Caco-2 (cell line): ENCODE measurements around the gene CHST3. TPM values are rescaled to one million over a fixed set of nuclear protein-coding genes. Genes with fewer than 3 reads are reported as not detected.

Experiments used
- BruUV-seq: library from RNA; stranded (reverse); fragments of 400-500 nt; replicated peaks from 2 replicates; lab custom pipeline; 2021; lab: Mats Ljungman, UMichigan
- CTCF ChIA-PET: fragments of 300-600 bp; sonication (Branson Sonifier 250); formaldehyde crosslinking; loops from one replicate; lab custom pipeline; 2022; ENCODE audit warnings: antibody characterized with exemption; lab: Charles Lee
- POLR2A ChIA-PET: fragments of 300-600 bp; sonication (Branson Sonifier 250); formaldehyde crosslinking; loops from one replicate; lab custom pipeline; 2022; ENCODE audit warnings: antibody characterized with exemption; lab: Charles Lee
- DNase-seq, 2 experiments: peaks; one replicate each; pipeline versions ENCODE4 v3.0.0 to v3.0.0-alpha.2; 2020 to 2022
- H3K27me3 ChIP-seq: replicated peaks from 2 replicates; pipeline ENCODE4 v1.6.0; 2011; ENCODE audit warnings: low read length; ENCODE audit not compliant: control insufficient read depth, insufficient read depth
- H3K36me3 ChIP-seq: 2 replicates; pipeline ENCODE4 v1.5.1; 2011; ENCODE audit warnings: low read length; ENCODE audit not compliant: control insufficient read depth, insufficient read depth
- H3K4me1 ChIP-seq: fragments of 250-450 bp; sonication (Bioruptor Pico); 2 replicates; pipeline ENCODE4 v1.5.1; 2020; ENCODE audit warnings: mild to moderate bottlenecking
- H3K4me3 ChIP-seq: 2 replicates; pipeline ENCODE4 v1.5.1; 2011; ENCODE audit warnings: low read depth, mild to moderate bottlenecking, control low read depth, low read length
- H3K9me3 ChIP-seq: fragments of 250-450 bp; sonication (Bioruptor Pico); 2 replicates; pipeline ENCODE4 v1.5.1; 2020; ENCODE audit warnings: mild to moderate bottlenecking, moderate library complexity
- H3K27ac Mint-ChIP-seq: one replicate; pipeline ENCODE4 v1.8.0; 2022; ENCODE audit warnings: mixed read lengths; ENCODE audit not compliant: unreplicated experiment
- H3K27me3 Mint-ChIP-seq: one replicate; pipeline ENCODE4 v1.8.0; 2022; ENCODE audit warnings: mixed read lengths; ENCODE audit not compliant: insufficient read depth, unreplicated experiment
- H3K36me3 Mint-ChIP-seq: one replicate; pipeline ENCODE4 v1.8.0; 2022; ENCODE audit warnings: mild to moderate bottlenecking, mixed read lengths; ENCODE audit not compliant: insufficient read depth, unreplicated experiment
- H3K4me1 Mint-ChIP-seq: one replicate; pipeline ENCODE4 v1.8.0; 2022; ENCODE audit warnings: low read depth, mixed read lengths; ENCODE audit not compliant: unreplicated experiment
- H3K4me3 Mint-ChIP-seq: one replicate; pipeline ENCODE4 v1.8.0; 2022; ENCODE audit warnings: mild to moderate bottlenecking, moderate library complexity, mixed read lengths; ENCODE audit not compliant: unreplicated experiment
- H3K9me3 Mint-ChIP-seq: one replicate; pipeline ENCODE4 v1.8.0; 2022; ENCODE audit warnings: mixed read lengths; ENCODE audit not compliant: unreplicated experiment
- CTCF ChIP-seq, 2 experiments: fragments of 200-600 bp in 1 of 2; IDR thresholded peaks; 1 replicate in 1 of 2; 2 replicates in 1 of 2; pipeline versions ENCODE4 v1.5.1 to v1.8.0; 2011 to 2022; ENCODE audit warnings: antibody characterized with exemption in 1 of 2, control low read depth in 1 of 2, inconsistent platforms in 1 of 2, low read depth in 1 of 2, low read length in 1 of 2, mild to moderate bottlenecking in 1 of 2, moderate library complexity in 1 of 2; ENCODE audit not compliant: insufficient read depth in 1 of 2, severe bottlenecking in 1 of 2, unreplicated experiment in 1 of 2
- intact Hi-C: fragments of 100-400 bp; cut with micrococcal nuclease; formaldehyde crosslinking; loops from one replicate; pipeline ENCODE4 v1.10.0; 2022; ENCODE audit not compliant: unreplicated experiment
- total RNA-seq: library from RNA; stranded (reverse); gene quantifications from 2 replicates; pipeline ENCODE4 v1.2.3, GENCODE V29; 2022

CHST3 gene
- total RNA-seq, 1 experiment from 2014 or later = 46.0 TPM

DNA sequence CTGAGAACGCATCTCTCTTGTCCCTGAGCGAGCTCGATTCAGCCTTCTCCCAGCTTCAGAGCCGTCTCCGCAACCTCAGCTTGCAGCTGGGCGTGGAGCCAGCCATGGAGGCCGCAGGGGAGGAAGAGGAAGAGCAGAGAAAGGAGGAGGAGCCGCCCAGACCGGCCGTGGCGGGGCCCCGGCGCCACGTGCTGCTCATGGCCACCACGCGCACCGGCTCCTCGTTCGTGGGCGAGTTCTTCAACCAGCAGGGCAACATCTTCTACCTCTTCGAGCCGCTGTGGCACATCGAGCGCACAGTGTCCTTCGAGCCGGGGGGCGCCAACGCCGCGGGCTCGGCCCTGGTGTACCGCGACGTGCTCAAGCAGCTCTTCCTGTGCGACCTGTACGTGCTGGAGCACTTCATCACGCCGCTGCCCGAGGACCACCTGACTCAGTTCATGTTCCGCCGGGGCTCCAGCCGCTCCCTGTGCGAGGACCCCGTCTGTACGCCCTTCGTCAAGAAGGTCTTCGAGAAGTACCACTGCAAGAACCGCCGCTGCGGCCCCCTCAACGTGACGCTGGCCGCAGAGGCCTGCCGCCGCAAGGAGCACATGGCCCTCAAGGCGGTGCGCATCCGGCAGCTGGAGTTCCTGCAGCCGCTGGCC lies 43.2 kb downstream of the CHST3 start:
- ChIA-PET POLR2A (interaction anchor here (0.6 kb wide), 1 partner anchor 101 kb away, joined by 12 read pairs; no protein-coding TSS in a partner anchor), CTCF (interaction anchor here (1.4 kb wide), 1 partner anchor 111 kb away, joined by 3 read pairs; no protein-coding TSS in a partner anchor)
- H3K4me1 Mint-ChIP-seq = no peaks in the 10 kb centered on the region
- no peak for DNase-seq
- H3K27me3 ChIP-seq = no peaks in the 10 kb centered on the region
- intact Hi-C loops = no loop called here
- no TSS peak for BruUV-seq
- H3K36me3 Mint-ChIP-seq = peaks cover 48% of the 10 kb centered on the region
- H3K9me3 ChIP-seq = no peaks in the 10 kb centered on the region
- H3K4me3 Mint-ChIP-seq = no peak overlapping the region
- no peak for TF ChIP-seq CTCF (IDR thresholded peaks at IDR 0.05; ENCODE audit: insufficient read depth in 1 of 2, low read depth in 1 of 2, low read length in 1 of 2, severe bottlenecking in 1 of 2, unreplicated experiment in 1 of 2)
- H3K4me3 ChIP-seq = no peak overlapping the region
- no peaks in the 10 kb centered on the region for H3K27me3 Mint-ChIP-seq
- H3K4me1 ChIP-seq = peaks cover 11% of the 10 kb centered on the region; the same call in 1 of the 2 replicates
- H3K27ac Mint-ChIP-seq = no peak overlapping the region
- H3K36me3 ChIP-seq = peaks cover 9% of the 10 kb centered on the region
- H3K9me3 Mint-ChIP-seq = no peaks in the 10 kb centered on the region

DNA sequence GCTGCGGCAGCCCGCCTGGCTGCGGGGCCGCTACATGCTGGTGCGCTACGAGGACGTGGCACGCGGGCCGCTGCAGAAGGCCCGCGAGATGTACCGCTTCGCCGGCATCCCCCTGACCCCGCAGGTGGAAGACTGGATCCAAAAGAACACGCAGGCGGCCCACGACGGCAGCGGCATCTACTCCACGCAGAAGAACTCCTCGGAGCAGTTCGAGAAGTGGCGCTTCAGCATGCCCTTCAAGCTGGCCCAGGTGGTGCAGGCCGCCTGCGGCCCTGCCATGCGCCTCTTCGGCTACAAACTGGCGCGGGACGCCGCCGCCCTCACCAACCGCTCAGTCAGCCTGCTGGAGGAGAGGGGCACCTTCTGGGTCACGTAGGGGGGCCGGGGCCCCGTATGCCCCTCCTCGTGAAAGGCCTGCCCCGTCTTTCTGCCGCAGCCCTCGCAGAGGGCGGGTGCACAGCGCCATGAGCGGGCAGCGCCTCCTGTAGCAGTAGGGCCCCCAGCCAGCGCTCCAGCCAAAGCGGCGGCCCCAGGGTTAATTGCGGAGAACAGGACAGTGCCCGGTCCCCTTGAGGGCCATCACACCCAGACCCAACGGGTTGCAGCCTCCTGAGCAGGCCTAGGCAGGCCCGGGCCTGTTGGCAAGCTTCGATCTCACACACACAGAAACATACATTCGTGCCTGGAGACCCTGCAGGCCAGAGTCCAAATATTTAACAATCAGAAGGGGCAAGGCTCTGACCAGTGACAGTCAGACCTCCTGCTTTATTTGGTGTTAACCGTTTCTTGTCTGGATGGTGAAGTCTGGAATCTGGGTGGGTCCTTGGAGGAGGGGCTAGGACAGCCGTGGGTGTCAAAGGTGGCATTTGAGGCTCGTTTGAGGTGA lies 44.1 kb downstream of the CHST3 start:
- H3K4me1 Mint-ChIP-seq = no peaks in the 10 kb centered on the region
- H3K36me3 Mint-ChIP-seq = peaks cover 51% of the 10 kb centered on the region
- Histone ChIP-seq H3K9me3 (no peaks in the 10 kb centered on the region), H3K36me3 (peaks cover 8% of the 10 kb centered on the region), H3K27me3 (no peaks in the 10 kb centered on the region), H3K4me3 (no peak overlapping the region), H3K4me1 (peaks cover 11% of the 10 kb centered on the region; the same call in 1 of the 2 replicates)
- ChIA-PET POLR2A (interaction anchor here (0.6 kb wide), 1 partner anchor 14 kb away, joined by 3 read pairs; no protein-coding TSS in a partner anchor), CTCF (interaction anchor here (0.9 kb wide), 1 partner anchor 40 kb away, joined by 3 read pairs; no protein-coding TSS in a partner anchor)
- peak; percentile 33 to 68 for DNase-seq
- no peak for TF ChIP-seq CTCF (IDR thresholded peaks at IDR 0.05; ENCODE audit: insufficient read depth in 1 of 2, low read depth in 1 of 2, low read length in 1 of 2, severe bottlenecking in 1 of 2, unreplicated experiment in 1 of 2)
- intact Hi-C loops = no loop called here
- no peaks in the 10 kb centered on the region for H3K9me3 Mint-ChIP-seq
- peak overlapping the region; percentile 81 for H3K27ac Mint-ChIP-seq
- no peak overlapping the region for H3K4me3 Mint-ChIP-seq
- BruUV-seq = no TSS peak
- no peaks in the 10 kb centered on the region for H3K27me3 Mint-ChIP-seq

DNA sequence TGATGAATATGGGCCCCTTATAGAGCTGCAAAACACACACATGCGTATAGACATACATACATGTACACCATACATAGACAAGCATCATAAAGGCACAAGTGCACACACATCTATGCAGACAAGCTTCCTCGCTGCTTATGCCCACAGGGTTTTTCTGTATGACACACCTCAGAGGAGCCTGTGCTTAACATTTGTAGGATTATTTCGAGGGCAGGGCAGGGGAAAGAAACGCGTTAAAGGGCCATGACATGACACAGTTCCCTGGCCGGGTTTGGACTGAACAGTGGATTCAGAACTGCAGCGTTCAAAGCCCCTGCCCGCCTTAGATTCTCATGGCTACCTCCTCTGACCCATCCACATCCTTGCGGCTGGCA lies 44.8 kb downstream of the CHST3 start:
- Mint-ChIP-seq H3K36me3 (peaks cover 51% of the 10 kb centered on the region), H3K9me3 (no peaks in the 10 kb centered on the region), H3K4me3 (no peak overlapping the region), H3K27ac (peak overlapping the region; percentile 81), H3K4me1 (no peaks in the 10 kb centered on the region), H3K27me3 (no peaks in the 10 kb centered on the region)
- peaks cover 8% of the 10 kb centered on the region for H3K36me3 ChIP-seq
- H3K27me3 ChIP-seq = no peaks in the 10 kb centered on the region
- peaks cover 11% of the 10 kb centered on the region; the same call in 1 of the 2 replicates for H3K4me1 ChIP-seq
- intact Hi-C loops = no loop called here
- ChIA-PET CTCF (interaction anchor here (0.9 kb wide), 1 partner anchor 40 kb away, joined by 3 read pairs; no protein-coding TSS in a partner anchor), POLR2A (interaction anchor here (0.6 kb wide), 1 partner anchor 14 kb away, joined by 3 read pairs; no protein-coding TSS in a partner anchor)
- H3K9me3 ChIP-seq = no peaks in the 10 kb centered on the region
- no peak for DNase-seq
- no peak for TF ChIP-seq CTCF (IDR thresholded peaks at IDR 0.05; ENCODE audit: insufficient read depth in 1 of 2, low read depth in 1 of 2, low read length in 1 of 2, severe bottlenecking in 1 of 2, unreplicated experiment in 1 of 2)
- H3K4me3 ChIP-seq = no peak overlapping the region
- no TSS peak for BruUV-seq
